ENCODE data around the gene IFT20.
"Not testable (repeated sequence)": the region's sequence is repeated elsewhere in the genome, so short reads cannot be mapped to it uniquely, and the experiment has no call there.

IFT20 gene

DNA sequence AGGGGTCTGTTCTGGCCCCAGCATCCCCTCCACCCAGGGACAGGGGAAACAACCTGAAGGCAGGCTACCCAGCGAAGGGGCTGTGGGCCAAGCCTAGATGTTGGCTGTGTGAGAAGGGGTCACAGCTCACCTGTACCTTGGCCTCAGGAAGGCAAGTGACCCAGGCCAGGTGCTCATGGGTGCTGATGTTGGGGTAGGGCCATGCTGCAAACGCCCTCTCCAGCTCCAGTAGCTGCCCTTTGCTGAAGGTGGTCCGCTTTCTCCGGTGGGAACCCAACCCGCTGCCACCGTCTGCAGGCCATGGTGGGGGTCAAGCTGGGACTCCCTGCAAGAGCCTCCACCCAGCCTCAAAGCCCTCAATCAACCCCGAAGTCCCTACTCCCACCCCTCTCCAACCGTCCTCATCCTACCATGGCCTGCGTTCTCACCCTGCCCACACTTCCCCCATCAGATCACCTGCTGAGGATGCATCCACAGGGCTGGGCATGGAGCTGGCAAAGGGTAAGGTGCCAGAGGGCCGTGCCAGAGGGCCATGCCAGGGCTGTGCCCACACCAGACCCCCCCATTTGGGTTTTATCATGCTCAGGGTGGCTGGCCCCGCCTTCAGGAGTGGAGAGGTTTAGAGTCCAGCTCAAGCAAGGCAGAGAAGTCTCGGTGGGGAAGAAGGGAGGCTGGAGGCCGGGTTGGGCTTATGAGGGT, 29.5 kb upstream of the IFT20 start, which contains the start of gene SEBOX:
SEBOX (minus strand) TSS at position 535 of the 699 bp plus-strand sequence; CDS start at position 487, 48 bp downstream.
- in situ Hi-C loops (cut with MboI; ENCODE audit: low sequenced_read_pairs), result no loop called here

GRCh38 chr17:28363776-28364650, 28.7 kb upstream of the IFT20 start:
- in situ Hi-C loops (cut with MboI; ENCODE audit: low sequenced_read_pairs), result no loop called here

- in situ Hi-C loops (cut with MboI; ENCODE audit: low sequenced_read_pairs), result no loop called here
Observed at GRCh38 chr17:28363186-28363585, 27.9 kb upstream of the IFT20 start.

DNA sequence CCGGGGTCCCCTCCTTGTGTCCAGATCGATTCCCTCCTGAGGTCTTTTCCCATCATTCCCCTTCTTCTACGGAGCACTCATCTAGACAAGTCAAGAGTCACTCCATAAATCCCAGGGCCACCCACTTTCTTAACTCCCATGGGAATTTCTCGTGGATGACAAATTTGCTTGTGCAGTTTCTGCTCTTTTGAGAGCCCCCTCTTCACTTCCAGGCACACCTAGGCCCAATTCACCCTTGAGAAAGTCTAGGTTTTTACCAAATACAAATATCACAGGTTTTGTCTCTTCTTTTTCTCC, 22.6 kb upstream of the IFT20 start:
- in situ Hi-C loops (cut with MboI; ENCODE audit: low sequenced_read_pairs), result no loop called here

DNA sequence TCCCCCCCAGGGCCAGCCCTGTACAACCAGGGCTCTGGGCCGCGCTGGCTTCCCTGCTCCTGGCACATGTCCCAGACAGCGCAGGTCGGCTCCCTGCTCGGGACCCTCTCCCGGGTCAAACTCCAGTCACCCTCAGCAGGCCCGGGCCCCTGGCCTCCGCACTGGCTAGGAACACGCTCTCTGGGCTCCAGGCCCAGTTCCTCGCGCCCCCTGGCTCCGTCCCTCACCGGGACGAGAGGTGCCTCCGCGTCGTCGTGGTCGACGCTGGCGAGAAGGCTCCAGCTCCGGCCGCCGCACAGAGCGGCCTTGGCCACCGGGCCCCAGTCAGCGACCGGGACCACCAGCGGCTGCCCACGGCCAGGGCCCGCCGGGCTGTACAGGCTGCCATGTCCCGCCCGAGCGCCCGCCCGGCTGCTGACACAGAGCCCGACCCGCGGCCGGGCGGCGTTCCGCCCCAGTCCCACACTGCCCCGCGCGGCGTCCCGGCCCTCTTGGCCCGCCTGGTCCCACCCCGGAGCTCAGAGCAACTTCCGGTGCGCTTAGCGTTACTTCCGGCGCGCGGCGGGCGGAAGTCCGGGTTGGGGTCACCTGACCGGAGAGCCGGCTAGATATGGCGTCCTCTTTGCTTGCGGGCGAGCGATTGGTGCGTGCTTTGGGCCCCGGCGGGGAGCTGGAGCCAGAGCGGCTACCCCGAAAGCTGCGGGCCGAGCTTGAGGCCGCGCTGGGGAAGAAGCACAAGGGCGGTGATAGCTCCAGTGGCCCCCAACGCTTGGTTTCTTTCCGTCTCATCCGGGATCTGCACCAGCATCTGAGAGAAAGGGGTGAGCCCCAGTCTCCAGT, 22.0 kb upstream of the IFT20 start, which contains the start of gene POLDIP2:
POLDIP2 (minus strand) TSS at position 467 of the 840 bp plus-strand sequence; CDS start at position 388, 79 bp downstream.
- in situ Hi-C loops (cut with MboI; ENCODE audit: low sequenced_read_pairs), result no loop called here

DNA sequence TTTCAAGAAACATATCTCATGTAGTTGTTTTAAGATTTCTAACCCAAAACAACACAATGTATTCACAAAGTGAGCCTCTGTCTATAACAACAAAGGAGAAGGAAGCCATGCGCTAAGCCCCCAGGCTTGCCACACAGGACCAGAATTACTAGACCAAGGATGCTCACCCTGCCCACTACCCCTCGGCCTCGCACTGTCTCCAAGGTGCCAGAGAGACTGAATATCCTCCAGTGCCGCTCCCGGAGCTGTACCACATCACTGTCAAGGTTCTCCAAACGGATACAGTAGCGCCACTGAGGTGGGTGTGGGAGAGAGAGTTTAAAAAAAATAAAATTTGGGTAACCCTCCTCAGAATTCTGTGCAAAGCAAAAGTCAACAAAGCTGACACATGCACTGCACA, 15.0 kb upstream of the IFT20 start:
- in situ Hi-C loops (cut with MboI; ENCODE audit: low sequenced_read_pairs), result no loop called here

DNA sequence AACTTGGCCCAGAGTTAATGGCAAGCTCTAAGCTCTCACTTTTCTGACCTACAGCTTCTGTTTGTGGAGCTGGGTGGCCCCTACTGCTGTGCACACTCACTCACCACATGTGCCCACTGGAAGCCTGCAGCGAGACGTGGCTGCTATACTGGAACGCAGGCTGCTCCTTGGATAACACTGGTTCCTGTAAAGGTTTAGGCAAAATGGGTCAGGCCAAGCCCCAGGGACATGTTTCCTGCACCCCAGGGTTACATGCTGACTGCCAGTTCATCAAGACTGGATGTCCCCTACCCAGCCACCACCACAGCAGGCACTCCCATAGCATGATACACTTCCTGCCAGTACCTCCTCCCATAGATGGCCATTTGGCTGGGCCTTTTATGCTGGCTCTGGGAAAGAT, 13.7 kb upstream of the IFT20 start:
- in situ Hi-C loops (cut with MboI; ENCODE audit: low sequenced_read_pairs), result no loop called here

DNA sequence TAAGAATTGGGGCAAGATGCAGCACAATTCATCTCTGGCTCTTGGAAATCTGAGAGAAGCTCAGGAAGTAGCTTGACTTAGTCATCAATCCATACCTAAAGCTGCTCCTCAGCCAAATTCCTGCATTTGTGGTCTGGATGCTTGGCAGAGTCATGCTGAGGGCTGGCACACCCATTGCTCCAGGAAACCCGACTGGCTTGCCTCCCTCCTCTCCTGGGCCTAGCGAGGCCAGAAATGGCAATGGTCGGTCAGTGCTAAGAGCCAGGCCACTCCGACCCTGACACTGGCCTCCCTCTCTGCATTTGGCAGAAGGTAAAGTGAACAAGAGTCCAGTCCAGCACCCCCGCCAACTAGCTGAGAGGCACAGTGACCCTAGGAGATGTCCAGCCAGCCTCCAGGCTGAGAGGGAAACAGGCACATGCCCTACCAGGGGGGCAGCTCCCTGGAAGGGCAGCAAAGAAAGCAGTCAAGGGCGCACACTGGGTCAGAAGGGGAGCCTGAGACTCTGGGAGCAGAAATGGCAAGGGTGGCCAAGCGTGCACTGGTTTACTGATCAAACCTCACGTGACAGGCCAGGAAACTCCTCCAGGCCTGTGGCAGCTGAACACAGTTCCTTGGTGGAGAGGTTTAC, 12.1 kb upstream of the IFT20 start:
- in situ Hi-C loops (cut with MboI; ENCODE audit: low sequenced_read_pairs), result no loop called here

- in situ Hi-C loops (cut with MboI; ENCODE audit: low sequenced_read_pairs), result no loop called here
Observed at GRCh38 chr17:28346746-28347246, 11.5 kb upstream of the IFT20 start.

DNA sequence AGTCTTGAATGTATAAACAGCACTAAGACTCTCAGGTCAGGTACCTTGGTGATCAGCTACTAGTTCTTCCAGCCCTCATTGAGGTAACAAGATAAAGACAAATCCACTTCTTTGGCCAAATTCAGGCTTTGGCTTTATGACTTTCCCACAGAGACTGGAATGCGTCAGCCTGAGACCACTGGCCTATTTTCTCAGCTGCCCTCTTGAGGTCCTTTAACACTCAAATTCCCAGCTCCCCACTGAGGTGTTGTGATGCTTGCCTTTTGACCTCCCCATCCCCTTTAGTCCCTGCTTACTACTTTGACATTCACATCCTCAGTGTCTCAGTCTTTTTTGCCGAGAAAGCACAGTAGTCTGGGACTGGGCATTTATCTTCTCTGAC, 10.9 kb upstream of the IFT20 start:
- in situ Hi-C loops (cut with MboI; ENCODE audit: low sequenced_read_pairs), result no loop called here

DNA sequence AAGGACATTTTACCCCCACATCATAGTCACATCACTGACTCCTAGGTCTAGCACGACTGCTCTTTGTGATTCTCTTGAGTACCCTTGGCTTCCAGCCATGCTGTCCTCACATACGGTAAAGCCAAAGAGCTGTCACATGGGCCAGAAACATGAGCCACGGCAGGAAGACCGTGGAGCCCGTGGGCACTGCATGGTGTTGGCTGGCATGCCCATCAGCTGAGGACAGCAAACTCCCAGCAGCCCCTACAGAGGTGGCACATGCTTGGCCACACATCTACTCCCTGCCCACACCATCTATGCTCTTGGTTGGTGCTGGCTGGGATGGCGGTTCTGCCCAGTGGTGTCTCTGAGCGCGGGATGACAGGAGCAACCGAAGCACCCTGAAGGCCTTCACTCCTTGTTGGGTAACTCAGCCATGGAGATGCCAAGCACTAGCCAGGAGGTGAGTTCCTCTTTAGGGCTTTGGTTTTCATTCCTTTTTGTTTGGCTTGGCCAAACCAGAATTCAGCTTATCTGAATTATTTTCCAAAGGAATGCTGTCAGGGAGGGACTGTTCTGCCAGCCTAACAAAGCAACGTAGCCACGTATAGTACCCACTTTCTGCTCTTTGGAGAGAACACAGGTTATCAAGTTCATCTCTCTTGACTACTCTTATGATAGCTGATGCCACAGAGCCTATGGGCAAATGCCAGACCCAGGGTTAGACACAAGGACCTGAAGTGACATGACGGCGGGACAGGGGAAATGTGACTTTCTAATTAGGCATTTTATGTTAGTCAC, 10.3 kb upstream of the IFT20 start:
- in situ Hi-C loops (cut with MboI; ENCODE audit: low sequenced_read_pairs), result no loop called here

DNA sequence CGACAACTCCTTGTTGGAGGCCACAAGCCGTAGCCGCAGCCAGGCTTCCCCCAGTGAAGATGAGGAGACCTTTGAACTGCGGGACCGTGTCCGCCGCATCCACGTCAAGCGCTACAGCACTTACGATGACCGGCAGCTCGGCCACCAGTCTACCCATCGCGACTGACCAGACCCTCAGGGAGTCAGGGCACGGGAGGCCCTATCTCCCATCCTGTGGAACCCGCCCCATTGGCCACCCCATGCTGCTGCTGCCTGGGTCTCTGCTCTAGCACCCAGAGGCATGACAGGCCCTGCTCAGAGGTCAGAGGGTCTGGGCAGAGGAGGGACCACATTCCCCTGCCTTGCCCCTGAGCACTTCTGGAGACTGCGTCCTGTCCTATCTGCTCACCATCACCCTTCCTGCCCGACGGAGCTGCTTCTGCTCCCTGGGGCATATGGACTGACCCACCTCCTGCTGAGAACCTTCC, 9.2 kb upstream of the IFT20 start:
- in situ Hi-C loops (cut with MboI; ENCODE audit: low sequenced_read_pairs), result no loop called here

DNA sequence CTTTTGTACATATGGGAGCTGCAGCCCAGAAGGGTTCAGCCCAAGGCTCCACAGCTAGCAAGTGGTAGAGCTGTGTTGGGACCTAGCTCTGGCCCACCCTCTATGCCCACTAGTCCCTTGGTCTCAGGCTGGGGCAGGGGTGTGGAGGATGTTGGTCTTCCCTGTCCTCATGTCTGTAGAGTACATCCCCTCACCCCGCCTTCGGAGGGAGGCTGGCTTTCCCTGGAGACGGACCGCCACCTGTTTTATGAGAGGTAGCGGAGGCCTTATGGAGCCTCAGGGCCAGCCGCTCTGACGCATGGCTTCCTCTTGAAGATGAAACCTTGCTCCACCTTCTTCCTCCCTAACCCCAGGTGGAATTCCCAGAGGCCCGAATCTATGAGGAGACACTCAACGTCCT, 8.7 kb upstream of the IFT20 start:
- in situ Hi-C loops (cut with MboI; ENCODE audit: low sequenced_read_pairs), result no loop called here

- in situ Hi-C loops (cut with MboI; ENCODE audit: low sequenced_read_pairs), result no loop called here
Observed at GRCh38 chr17:28343491-28343932, 8.2 kb upstream of the IFT20 start.

DNA sequence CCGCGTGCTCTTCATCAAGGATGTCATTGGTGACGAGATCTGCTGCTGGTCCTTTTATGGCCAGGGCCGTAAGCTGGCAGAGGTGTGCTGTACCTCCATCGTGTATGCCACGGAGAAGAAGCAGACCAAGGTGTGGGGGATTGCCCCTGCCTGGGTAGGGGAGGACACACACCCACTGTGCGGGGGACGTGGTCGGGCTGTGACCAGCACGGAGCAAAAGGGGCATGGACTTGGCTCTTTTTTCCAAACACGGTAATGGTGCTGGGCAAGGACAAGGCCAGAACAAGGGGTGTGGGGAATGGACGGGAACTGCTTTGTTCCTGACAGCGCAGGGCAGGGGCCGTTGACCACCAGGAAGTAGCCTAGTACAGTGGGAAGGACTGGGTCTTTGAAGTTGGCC, 7.0 kb upstream of the IFT20 start:
- in situ Hi-C loops (cut with MboI; ENCODE audit: low sequenced_read_pairs), result no loop called here

GRCh38 chr17:28341516-28341915, 6.2 kb upstream of the IFT20 start:
- in situ Hi-C loops (cut with MboI; ENCODE audit: low sequenced_read_pairs), result no loop called here

- in situ Hi-C loops (cut with MboI; ENCODE audit: low sequenced_read_pairs), result no loop called here
Observed at GRCh38 chr17:28340374-28340773, 5.1 kb upstream of the IFT20 start.

GRCh38 chr17:28339431-28339830, 4.2 kb upstream of the IFT20 start:
- in situ Hi-C loops (cut with MboI; ENCODE audit: low sequenced_read_pairs), result no loop called here

- in situ Hi-C loops (cut with MboI; ENCODE audit: low sequenced_read_pairs), result not testable (repeated sequence)
Observed at GRCh38 chr17:28338769-28339212, 3.5 kb upstream of the IFT20 start.

Measured in HL-60/S4 (cell line).